ENCODE results near the gene EML1. TPM values are rescaled to one million over a fixed set of nuclear protein-coding genes. Genes with fewer than 3 reads are reported as not detected.
A peak's percentile ranks its signal among the peaks of the same experiment; 100 is the strongest.

Gene EML1
- total RNA-seq, 2 donors from 2014 or later = 2.4 to 2.6 TPM

- Mint-ChIP-seq H3K27me3 (ENCODE audit: low read depth) (no peaks in the 10 kb centered on the region), H3K4me1 (ENCODE audit: low read depth) (no peaks in the 10 kb centered on the region), H3K27ac (no peak overlapping the region), H3K36me3 (ENCODE audit: insufficient read depth in 2 of 2) (no peaks in the 10 kb centered on the region), H3K9me3 (no peaks in the 10 kb centered on the region), H3K4me3 (no peak overlapping the region)
- ATAC-seq (replicated peaks in 1 of 2) (no peak), DNase-seq (no peak)
Measured at GRCh38 chr14:99908653-99909250, 115.5 kb downstream of the EML1 start.

- Mint-ChIP-seq H3K27me3 (ENCODE audit: low read depth) (no peaks in the 10 kb centered on the region), H3K4me1 (ENCODE audit: low read depth) (no peaks in the 10 kb centered on the region), H3K36me3 (ENCODE audit: insufficient read depth in 2 of 2) (no peaks in the 10 kb centered on the region), H3K27ac (no peak overlapping the region), H3K4me3 (no peak overlapping the region), H3K9me3 (no peaks in the 10 kb centered on the region)
- DNase-seq (no peak), ATAC-seq (replicated peaks in 1 of 2) (no peak)
Measured at GRCh38 chr14:99909513-99910064, 116.4 kb downstream of the EML1 start.

- Mint-ChIP-seq H3K9me3 (no peaks in the 10 kb centered on the region), H3K27me3 (ENCODE audit: low read depth) (no peaks in the 10 kb centered on the region), H3K4me1 (ENCODE audit: low read depth) (no peaks in the 10 kb centered on the region), H3K4me3 (no peak overlapping the region), H3K27ac (no peak overlapping the region), H3K36me3 (ENCODE audit: insufficient read depth in 2 of 2) (no peaks in the 10 kb centered on the region)
- no peak for ATAC-seq (replicated peaks in 1 of 2)
- no peak for DNase-seq
Measured at GRCh38 chr14:99910337-99911309, 117.4 kb downstream of the EML1 start.

GRCh38 chr14:99915305-99916090 is 122.3 kb downstream of the EML1 start:
- Mint-ChIP-seq H3K27me3 (ENCODE audit: low read depth) (peaks cover 7% of the 10 kb centered on the region), H3K27ac (no peak overlapping the region), H3K4me1 (ENCODE audit: low read depth) (no peaks in the 10 kb centered on the region), H3K36me3 (ENCODE audit: insufficient read depth in 2 of 2) (no peaks in the 10 kb centered on the region), H3K9me3 (no peaks in the 10 kb centered on the region), H3K4me3 (no peak overlapping the region)
- no peak for DNase-seq
- no peak for ATAC-seq (replicated peaks in 1 of 2)

GRCh38 chr14:99916091-99916383 is 122.8 kb downstream of the EML1 start:
- ATAC-seq (replicated peaks in 1 of 2) (no peak), DNase-seq (no peak)
- H3K27ac Mint-ChIP-seq = no peak overlapping the region
- H3K4me1 Mint-ChIP-seq (ENCODE audit: low read depth) = no peaks in the 10 kb centered on the region
- H3K27me3 Mint-ChIP-seq (ENCODE audit: low read depth) = peaks cover 7% of the 10 kb centered on the region
- no peaks in the 10 kb centered on the region for H3K9me3 Mint-ChIP-seq
- H3K4me3 Mint-ChIP-seq = no peak overlapping the region
- no peaks in the 10 kb centered on the region for H3K36me3 Mint-ChIP-seq (ENCODE audit: insufficient read depth in 2 of 2)

GRCh38 chr14:99918781-99919180 is 125.6 kb downstream of the EML1 start:
- no peak for DNase-seq
- no peak for ATAC-seq (replicated peaks in 1 of 2)
- Mint-ChIP-seq H3K36me3 (ENCODE audit: insufficient read depth in 2 of 2) (no peaks in the 10 kb centered on the region), H3K27me3 (ENCODE audit: low read depth) (peaks cover 7% of the 10 kb centered on the region), H3K4me3 (no peak overlapping the region), H3K4me1 (ENCODE audit: low read depth) (no peaks in the 10 kb centered on the region), H3K27ac (no peak overlapping the region), H3K9me3 (no peaks in the 10 kb centered on the region)

GRCh38 chr14:99921425-99921824 is 128.2 kb downstream of the EML1 start:
- H3K27ac Mint-ChIP-seq = no peak overlapping the region
- DNase-seq (no peak), ATAC-seq (replicated peaks in 1 of 2) (no peak)
- no peak overlapping the region for H3K4me3 Mint-ChIP-seq
- no peaks in the 10 kb centered on the region for H3K4me1 Mint-ChIP-seq (ENCODE audit: low read depth)
- H3K9me3 Mint-ChIP-seq = no peaks in the 10 kb centered on the region
- H3K36me3 Mint-ChIP-seq (ENCODE audit: insufficient read depth in 2 of 2) = no peaks in the 10 kb centered on the region
- peaks cover 11% of the 10 kb centered on the region for H3K27me3 Mint-ChIP-seq (ENCODE audit: low read depth)

GRCh38 chr14:99924379-99924778 is 131.2 kb downstream of the EML1 start:
- no peak overlapping the region for H3K4me3 Mint-ChIP-seq
- peaks cover 5% of the 10 kb centered on the region for H3K27me3 Mint-ChIP-seq (ENCODE audit: low read depth)
- peaks cover 7% of the 10 kb centered on the region for H3K4me1 Mint-ChIP-seq (ENCODE audit: low read depth)
- ATAC-seq (replicated peaks in 1 of 2) = no peak
- H3K27ac Mint-ChIP-seq = no peak overlapping the region
- DNase-seq = no peak
- H3K36me3 Mint-ChIP-seq (ENCODE audit: insufficient read depth in 2 of 2) = peaks cover 0 to 7% of the 10 kb centered on the region in 2 donors
- peaks cover 2 to 3% of the 10 kb centered on the region in 2 donors for H3K9me3 Mint-ChIP-seq

GRCh38 chr14:99925471-99925870 is 132.3 kb downstream of the EML1 start:
- DNase-seq = no peak
- no peak for ATAC-seq (replicated peaks in 1 of 2)
- Mint-ChIP-seq H3K36me3 (ENCODE audit: insufficient read depth in 2 of 2) (peaks cover 0 to 7% of the 10 kb centered on the region in 2 donors), H3K4me1 (ENCODE audit: low read depth) (peaks cover 18% of the 10 kb centered on the region), H3K27me3 (ENCODE audit: low read depth) (peaks cover 5% of the 10 kb centered on the region), H3K4me3 (no peak overlapping the region), H3K27ac (no peak overlapping the region), H3K9me3 (peaks cover 2 to 3% of the 10 kb centered on the region in 2 donors)

GRCh38 chr14:99928963-99929362 is 135.8 kb downstream of the EML1 start:
- Mint-ChIP-seq H3K4me3 (peak overlapping the region in 1 of 2 donors; percentile 65), H3K9me3 (peaks cover 2 to 3% of the 10 kb centered on the region in 2 donors), H3K4me1 (ENCODE audit: low read depth) (peaks cover 35% of the 10 kb centered on the region), H3K27ac (peak overlapping the region; percentile 31), H3K27me3 (ENCODE audit: low read depth) (peaks cover 5% of the 10 kb centered on the region), H3K36me3 (ENCODE audit: insufficient read depth in 2 of 2) (peaks cover 0 to 7% of the 10 kb centered on the region in 2 donors)
- ATAC-seq (replicated peaks in 1 of 2) (no peak), DNase-seq (peak in 1 of 2 donors; percentile 17)

- Mint-ChIP-seq H3K9me3 (peaks cover 2 to 3% of the 10 kb centered on the region in 2 donors), H3K27ac (peak overlapping the region; percentile 50), H3K4me3 (peak overlapping the region; percentile 49 to 65), H3K4me1 (ENCODE audit: low read depth) (peaks cover 35% of the 10 kb centered on the region), H3K36me3 (ENCODE audit: insufficient read depth in 2 of 2) (peaks cover 0 to 7% of the 10 kb centered on the region in 2 donors), H3K27me3 (ENCODE audit: low read depth) (peaks cover 5% of the 10 kb centered on the region)
- no peak for ATAC-seq (replicated peaks in 1 of 2)
- DNase-seq = no peak
Measured at GRCh38 chr14:99929601-99930000, 136.4 kb downstream of the EML1 start.

- Mint-ChIP-seq H3K9me3 (peaks cover 2 to 3% of the 10 kb centered on the region in 2 donors), H3K36me3 (ENCODE audit: insufficient read depth in 2 of 2) (peaks cover 0 to 7% of the 10 kb centered on the region in 2 donors), H3K27me3 (ENCODE audit: low read depth) (peaks cover 4% of the 10 kb centered on the region), H3K4me3 (peak overlapping the region; percentile 49 to 65), H3K27ac (peak overlapping the region; percentile 74), H3K4me1 (ENCODE audit: low read depth) (peaks cover 35% of the 10 kb centered on the region)
- peak; percentile 80 to 81 for DNase-seq
- peak; percentile 98 to 99 for ATAC-seq (replicated peaks in 1 of 2)
Measured at GRCh38 chr14:99930420-99931274, 137.4 kb downstream of the EML1 start.
